HG03095 (cell line): ENCODE results near the gene EPHB2.

Source experiments
- ATAC-seq: cut with Tn5 transposase; IDR thresholded peaks from one replicate; pipeline ENCODE4 v1.9.1; 2021; ENCODE audit warnings: moderate library complexity; ENCODE audit not compliant: unreplicated experiment

Gene EPHB2

DNA sequence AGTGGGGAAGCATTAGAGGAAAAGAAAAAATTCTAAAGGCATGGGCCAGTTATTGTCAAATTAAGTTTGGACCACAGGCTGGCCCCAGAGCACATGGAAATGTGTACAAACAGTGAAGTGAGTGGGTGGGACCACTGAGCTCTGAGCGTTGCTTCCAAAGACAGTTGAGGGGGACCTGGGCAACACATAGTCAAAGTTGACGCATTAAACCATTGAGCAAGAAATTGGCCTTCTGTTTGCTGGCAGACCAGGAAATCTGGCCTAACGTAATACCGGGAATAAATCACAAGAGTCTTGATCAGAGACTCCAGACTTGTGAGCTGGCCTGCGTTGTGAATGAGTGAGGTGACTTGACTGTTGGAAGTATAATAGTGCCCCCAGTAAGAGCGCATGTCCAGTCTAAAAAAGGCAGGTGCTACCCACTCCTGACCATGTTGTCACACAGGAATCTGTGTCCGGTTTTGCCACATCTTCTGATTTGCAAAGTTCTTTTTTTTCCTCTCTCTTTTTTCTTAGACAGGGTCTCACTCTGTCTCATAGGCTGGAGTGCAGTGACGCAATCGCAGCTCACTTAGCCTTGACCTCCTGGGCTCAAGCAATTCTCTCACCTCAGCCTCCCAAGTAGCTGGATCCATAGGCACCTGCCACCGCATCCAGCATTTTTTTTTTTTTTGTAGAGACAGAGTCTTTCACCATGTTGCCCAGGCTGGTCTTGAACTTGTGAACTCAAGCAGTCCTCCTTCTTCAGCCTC, 10.7 kb downstream of the EPHB2 start:
- no peak for ATAC-seq

DNA sequence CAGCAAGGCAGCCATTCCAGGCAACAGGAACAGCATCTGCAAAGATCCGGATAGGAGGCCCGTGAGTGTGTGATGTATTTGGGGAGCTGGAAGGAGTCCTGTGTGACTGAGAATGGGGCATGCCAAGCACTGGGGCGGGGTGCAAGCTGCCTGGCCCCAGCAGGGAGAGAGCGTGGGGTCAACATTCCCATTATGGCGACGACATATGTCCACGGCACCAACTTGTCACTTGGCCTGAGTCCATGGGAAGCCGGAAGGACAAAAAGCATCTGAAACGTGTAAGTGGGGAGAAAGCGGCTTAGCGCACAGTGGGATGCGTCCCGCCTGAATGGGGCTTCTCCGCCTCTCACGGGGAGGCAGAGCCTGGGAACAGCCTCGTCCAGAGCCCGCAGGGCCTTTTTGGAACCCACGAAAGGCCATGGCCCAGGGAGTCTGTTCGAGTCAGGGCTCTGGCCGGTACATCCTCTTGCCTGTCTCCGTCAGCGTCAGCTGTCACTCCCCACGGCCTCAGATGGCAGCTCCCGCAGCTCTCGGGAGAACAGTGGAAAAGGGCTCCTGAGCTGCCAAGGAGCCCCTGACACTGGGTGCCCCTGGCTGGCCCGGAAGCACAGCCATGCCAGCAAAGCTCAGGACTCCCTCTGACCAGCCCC, 12.4 kb downstream of the EPHB2 start:
- ATAC-seq: no peak

DNA sequence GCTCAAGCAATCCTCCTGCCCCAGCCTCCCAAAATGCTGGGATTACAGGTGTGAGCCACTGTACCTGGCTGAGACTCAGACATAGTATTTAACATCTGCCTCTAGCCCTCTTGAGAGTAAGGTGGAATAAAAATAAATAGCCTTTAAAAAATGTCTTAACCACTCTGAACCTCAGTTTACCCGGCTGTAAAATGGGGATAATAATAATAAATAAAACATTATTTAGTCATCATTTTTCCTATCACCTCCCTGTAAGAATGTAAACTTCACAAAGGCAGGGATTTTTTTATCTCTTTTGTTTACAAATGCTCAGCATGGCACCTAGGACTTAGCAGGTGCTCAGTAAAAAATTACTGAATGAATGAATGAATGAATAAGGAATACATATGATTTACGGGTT, 17.2 kb downstream of the EPHB2 start:
- no peak for ATAC-seq

DNA sequence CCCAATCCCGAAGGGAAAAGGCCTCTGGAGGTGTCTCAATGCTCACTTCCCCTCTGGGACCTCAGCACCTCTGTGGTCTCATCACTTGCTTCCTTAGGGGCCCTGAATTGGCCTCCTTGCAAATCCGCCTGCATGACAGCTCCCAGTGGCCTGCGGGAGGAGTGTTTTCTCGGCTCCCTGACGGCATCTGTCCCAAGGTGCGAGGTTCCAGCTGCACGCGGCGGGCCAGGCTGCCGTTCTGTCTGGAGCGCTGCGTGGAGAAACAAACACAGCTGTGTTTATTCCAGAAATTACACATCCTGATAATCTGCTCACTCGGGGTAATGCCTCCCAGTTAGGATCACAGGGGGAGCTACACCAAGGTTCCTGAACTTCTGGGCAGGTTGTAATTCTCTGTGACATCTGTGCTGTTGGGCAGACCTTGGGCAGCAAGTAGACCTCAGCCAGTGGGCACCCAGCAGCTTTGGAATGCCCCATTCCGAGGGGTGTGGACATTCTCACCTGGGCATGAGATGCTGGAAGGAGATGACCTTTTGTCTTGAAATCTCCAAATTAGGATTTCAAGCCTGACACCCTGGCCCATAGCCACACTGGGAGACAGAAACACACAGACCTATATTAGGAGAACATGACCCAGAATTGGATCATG, 18.2 kb downstream of the EPHB2 start:
- no peak for ATAC-seq

DNA sequence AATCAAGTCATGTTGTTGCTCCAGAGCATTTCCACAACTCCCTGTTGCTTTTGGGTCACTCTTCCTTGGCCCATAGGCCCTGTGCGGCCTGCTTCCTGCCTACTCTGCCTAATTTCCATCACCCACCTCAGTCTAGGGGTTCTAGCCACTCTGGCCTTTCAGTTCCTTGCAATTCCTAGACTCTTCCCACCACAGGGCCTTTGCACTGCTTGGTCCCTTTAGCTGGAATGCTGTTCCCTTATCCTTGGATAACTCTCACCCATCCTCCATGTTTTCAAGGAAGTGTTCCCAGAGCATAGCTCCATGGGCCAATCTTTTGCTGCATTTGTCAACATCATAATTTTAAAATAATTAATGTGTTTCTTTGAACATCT, 18.7 kb downstream of the EPHB2 start:
- ATAC-seq: no peak

DNA sequence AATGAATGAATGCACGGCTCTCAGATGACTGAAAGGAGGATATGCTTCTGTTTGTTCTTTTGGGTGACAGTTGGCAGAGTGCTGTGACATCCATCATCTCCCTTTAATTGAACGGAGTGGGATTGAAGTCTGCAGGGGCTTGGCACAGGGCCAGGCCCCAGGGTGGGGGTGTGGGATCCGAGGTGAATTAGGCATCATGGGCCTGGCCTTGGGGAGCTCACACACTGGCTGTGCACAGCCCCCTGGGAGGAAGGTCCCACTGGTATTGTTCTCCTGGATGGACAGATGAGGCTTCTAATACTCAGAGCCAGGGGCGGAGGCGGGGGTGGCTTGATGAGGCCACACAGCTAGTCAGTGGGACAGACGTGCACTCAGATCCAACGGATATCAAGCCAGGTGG, 19.3 kb downstream of the EPHB2 start:
- ATAC-seq: no peak

DNA sequence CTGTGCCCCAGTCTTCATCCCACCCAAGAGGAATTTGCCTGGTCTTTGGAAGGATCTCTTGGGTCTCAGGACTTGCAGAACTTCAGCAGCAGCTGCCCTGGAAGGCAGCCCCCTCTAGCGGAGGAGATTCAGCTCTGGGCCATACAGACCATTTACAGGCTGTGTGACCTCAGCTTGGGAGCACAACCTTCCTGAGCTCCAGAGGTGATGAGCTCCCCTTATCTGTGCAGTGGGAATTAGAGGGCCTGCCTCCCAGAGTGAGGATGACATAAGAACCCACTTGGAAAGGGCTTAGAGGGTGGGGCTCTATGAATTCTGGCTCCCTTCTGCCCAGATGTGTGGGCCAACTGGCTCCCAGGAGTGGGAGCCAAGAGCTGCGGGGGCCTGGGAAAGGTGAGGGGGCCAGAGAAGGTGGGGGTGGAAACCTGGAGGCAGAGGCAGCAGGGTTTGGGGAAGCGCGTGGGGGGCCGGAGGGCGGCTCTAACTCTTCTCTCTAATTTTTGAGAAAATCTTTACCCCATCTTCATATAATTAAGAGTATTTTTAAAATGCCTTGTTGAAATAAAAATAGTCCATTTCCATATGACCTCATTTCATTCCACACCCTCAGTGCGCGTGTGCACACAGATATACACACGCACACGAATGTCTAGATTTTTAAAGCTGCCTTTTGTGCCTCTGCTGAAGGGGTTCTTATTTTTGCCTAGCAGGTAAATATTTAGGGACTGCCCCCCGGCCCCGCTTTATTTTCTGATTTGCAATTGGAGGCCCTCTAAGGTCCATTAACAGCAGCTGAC, 21.5 kb downstream of the EPHB2 start:
- ATAC-seq: no peak

DNA sequence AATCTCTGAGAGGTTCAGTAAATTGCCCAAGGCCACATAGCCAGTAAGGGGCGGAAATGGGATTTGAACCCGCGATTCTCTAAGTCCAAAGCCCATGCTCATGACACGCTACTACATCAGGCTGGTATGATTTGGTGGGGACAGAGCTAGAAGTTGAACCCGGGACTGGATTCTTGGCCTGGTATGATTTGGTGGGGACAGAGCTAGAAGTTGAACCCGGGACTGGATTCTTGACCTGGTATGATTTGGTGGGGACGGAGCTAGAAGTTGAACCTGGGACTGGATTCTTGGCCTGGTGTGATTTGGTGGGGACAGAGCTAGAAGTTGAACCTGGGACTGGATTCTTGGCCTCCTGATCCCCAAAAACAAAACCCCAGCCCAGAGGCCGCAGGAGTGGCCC, 23.0 kb downstream of the EPHB2 start:
- no peak for ATAC-seq

DNA sequence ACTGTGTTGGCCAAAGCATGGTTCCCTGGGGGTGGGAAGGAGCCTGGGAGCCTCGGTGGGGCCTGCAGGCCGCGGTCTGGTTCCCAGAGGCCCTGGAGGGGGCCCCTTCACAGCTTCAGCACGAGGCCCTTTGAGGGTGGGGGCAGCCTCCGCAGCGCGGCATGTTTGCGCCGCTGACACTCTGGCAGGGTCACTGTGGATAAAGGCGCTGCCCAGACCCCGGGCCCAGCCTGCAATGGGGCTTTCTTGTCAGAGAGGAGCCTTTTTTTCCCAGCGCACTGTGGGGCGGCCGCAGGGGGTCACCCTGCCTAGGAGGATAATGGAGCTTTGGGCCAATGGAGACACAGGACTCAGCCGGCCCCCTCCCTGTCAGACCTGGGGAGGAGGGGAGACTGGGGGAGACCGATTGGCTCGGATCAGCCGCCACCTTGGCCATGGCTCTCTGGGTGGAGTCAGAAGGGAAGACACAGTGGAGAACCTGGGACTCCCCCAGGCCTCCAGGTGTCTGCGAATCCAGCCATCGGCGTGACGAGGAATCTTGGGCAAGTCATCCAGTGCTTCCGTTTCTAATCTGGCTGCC, 26.0 kb downstream of the EPHB2 start:
- ATAC-seq: no peak

DNA sequence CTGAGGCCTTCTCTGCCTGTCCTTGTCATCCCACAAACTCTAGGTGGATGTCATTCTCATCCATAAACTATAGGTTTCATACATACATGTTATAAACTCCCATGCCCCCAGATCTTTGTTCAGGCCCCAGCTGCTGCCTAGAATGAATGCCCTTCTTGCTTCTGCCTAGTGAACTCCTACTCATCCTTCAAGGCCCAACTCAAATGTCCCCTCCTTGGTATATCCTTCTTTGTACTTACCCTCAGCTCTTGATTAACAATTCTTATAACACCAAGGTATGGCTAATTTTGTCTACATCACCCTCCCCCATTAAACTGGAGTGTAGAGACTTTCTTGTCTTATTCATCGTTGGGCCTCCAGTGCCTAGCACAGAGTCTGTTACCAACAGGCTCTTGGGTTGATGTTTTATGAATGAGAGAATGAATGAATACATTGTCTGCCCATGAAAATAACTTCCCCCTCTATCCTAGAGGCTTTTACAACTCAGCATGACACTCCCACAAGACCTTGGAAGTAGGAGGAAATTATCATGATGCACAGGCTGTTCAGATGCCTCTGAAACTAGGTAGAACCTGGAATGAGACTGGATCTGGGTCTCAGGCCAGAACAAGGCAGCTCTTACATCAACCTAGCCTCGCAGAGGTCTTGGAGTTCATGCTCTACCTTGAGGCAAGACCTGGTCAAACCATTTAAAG, 26.9 kb downstream of the EPHB2 start:
- no peak for ATAC-seq

DNA sequence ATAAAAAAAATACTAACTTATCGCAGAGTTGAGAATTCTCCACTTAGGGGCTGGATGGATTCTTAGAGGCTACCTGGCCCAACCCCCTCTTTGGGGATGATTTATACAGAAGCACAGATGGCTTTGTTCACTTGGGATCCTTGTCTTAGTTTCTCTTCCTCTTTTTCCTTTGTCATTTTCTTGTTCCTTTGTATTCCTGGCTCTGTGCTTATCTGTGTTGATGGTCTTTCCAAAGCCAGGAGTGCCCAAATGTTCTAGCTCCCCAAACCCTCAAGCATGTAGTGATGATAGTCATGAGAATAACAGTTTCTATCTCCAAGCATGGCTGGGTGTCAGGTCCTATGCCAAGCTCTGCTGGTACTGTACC, 27.4 kb downstream of the EPHB2 start:
- no peak for ATAC-seq

DNA sequence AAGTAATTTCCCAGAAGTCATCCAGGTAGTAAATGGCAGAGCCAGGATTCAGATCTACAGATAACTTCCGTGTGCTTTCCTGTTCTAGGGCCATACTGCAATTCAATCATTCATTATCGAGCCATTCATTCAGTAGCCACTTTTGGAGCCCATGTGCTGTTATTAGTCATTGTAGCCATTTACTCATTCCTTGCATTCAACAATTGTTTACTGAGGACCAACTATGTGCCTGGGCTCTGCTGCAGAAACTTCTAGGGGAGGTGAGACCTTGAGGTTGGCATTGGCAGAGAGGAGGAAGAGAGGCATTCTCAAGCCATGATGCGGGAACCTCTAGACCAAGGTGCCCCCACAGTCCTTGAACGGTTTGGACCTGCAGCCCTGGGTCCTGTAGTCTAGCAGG, 27.9 kb downstream of the EPHB2 start:
- ATAC-seq: no peak

DNA sequence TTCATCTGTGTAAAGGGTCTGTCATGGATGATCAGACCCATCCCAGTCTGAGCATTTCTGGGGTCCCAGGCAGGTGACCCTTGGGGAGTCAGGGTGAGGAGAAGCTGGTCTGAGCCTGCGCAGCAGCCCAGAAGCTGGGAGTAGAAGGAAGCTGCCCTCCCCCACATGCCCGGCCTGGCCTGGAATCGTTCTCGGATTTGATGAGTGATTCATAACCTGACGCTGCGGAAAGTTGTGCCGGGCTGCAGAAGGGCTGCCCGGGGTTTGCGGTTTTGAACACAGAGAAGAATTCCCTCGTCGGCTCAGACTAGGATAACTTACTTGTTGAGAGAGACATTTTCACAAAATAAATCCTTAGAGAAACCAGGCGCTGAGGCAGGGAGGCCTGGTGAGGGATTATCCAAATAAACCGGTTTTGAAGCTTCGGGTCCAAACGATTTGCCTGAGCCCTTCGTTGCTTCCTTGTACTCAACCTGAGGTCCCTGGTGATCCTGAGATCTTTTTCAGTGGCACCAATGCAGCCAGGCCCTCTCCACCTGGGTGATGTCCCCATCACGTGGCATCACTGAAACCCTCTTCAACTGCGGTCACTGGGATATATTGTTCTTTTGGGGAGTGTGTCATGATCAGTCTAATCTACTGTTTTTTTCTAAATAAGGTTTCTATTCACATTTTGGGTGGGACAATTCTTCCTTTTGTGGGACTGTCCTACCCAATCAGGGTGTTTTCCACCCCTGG, 29.2 kb downstream of the EPHB2 start:
- no peak for ATAC-seq

DNA sequence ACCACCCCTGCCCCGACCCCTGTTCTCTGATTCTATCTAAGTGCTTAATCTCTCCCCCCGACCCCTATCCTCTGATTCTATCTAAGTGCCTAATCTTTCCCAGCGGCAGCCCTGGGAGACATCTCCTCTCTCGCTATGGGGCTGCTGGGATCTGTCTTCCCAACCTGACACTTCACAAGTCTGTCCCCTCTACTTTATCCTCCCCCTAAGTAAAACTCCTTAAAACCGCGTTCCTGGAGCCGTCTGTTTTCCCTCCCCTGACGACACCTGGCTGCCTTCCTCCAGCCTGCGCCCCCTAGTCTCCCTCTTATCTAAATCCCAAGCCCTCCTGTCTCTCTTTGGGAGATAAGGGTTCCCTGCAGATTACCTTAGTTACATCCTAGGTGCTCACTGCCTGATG, 30.5 kb downstream of the EPHB2 start:
- ATAC-seq: no peak

DNA sequence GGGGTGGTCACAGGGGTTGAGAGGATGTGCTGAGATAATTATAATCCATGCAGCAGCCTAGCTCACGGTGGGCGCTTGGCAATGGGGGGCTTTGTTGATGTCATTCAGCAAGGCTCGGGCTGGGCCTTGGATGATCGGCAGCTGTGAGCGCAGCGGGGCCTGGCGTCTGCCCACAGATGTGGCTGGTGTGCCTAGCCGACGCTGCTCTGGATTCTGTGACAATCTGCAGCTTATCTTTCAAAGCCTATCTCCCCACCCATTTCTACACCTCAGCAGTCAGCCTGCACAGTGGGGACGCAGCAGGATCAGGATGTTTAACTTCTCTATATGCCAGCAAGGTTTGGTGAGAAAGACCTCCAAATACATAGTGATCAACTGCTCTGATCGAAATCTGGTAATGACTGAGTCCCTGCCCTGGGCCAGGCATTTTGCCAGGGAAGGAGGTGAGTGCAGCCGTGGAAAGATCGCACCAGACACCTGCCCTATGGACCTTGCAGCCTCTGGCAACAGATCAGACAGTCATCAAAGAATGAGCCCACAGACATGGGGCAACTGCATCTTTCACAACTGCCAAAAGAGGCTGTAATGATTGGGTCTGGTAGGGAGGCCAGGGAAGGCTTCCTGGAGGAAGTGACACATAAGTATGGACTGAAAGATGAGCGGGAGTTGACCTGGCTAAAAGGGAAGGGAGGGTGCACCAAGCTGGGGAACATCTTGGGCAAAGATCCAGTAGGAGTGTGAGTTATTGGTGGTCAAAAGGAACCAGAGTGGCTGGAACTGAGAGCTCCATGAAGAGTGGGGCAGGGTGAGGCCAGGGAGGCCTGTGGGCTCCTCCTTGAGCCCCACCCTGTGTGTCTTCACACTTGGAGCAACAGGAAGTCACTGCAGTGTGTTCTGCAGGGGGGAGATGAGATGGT, 35.3 kb downstream of the EPHB2 start:
- ATAC-seq: no peak

DNA sequence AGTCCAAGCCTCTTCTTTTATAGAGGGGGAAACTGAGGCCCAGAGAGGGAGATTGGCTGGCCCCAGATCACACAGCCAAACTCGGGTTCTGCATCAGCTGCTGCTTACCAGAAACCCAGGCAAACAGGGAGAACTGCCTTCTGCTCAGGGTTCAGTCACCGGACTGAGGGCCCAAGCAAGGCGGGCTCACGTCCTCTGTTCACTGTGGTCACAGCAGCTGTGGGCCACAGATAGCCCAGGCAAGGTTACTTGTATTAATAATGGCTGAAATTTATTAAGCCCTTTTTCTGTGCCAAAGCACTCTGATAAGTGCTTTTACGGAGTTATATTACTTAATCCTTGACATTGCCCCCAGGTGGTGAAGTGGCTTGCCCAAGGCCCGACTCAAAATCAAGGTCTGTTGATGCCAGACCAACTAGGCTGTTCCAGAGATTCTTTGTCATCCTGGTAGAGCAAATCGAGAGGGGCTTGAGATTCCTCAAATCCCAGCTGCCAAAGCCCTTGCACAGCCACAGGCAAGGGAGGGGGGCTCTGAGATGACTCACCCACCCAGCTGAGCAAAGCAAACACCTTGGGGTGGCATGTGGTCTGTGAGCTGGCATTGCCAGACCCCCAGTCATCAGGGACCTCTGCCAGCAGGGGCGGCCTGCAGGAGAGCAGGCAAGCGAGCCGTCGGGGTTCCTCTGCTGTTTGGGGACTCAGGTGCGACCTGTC, 36.5 kb downstream of the EPHB2 start:
- ATAC-seq: no peak

DNA sequence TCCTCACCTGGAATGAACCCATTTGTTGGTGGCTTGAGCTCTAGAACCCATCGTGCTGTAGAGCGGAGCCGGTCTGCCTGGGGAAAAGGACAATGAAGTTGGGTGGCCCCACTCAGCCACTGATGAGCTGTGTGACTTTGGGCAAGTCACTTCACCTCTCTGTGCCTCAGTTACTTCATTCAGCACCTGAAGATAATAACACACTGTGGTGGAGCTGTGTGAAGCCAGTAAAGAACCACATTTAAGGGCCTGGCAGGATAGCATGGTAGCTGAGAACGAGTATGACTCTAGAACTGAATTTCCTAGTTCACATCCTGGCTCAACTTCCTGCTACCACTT, 37.1 kb downstream of the EPHB2 start:
- no peak for ATAC-seq

DNA sequence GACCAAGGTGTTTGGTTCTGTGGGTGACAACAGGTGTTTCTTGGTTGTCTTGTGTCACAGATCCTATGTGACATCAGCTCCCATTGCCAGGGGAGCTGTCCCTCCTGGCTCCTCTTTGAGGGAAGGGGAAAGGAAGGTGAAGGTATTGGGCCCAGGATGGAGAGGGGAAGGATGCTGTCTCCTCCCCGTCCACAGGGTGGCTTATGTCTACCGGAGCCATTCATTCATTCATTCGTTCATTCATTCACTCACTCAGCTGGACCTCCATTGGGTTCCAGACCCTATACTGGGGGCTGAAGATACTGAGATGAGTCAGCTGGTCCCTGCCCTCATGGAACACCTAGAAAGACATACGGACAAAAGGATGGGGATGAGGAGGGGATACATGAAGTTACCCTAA, 38.9 kb downstream of the EPHB2 start:
- no peak for ATAC-seq
